Type B pancreatic cell (in vitro differentiated cells): ENCODE measurements around the gene SSR4. TPM values are rescaled to one million over a fixed set of nuclear protein-coding genes. Genes with fewer than 3 reads are reported as not detected.

ENCODE experiments used
- DNase-seq: peaks from one replicate; pipeline ENCODE4 v3.0.0; 2021; ENCODE audit warnings: mixed read lengths; ENCODE audit not compliant: unreplicated experiment; ENCODE audit errors: extremely low spot score
- H3K27ac Mint-ChIP-seq: 2 replicates; pipeline ENCODE4 v1.8.0; 2021; ENCODE audit warnings: mild to moderate bottlenecking, mixed read lengths
- H3K27me3 Mint-ChIP-seq: 2 replicates; pipeline ENCODE4 v1.8.0; 2021; ENCODE audit warnings: mixed read lengths
- H3K36me3 Mint-ChIP-seq: 2 replicates; pipeline ENCODE4 v1.8.0; 2021; ENCODE audit warnings: mixed read lengths
- H3K4me1 Mint-ChIP-seq: one replicate; pipeline ENCODE4 v1.8.0; 2021; ENCODE audit warnings: mixed read lengths; ENCODE audit not compliant: unreplicated experiment
- H3K4me3 Mint-ChIP-seq: 2 replicates; pipeline ENCODE4 v1.8.0; 2021; ENCODE audit warnings: mild to moderate bottlenecking, mixed read lengths
- H3K9me3 Mint-ChIP-seq: 2 replicates; pipeline ENCODE4 v1.8.0; 2021; ENCODE audit warnings: mixed read lengths
- total RNA-seq: library from RNA; stranded (reverse); gene quantifications from 2 replicates; pipeline ENCODE4 v1.2.1, GENCODE V29; 2021; ENCODE audit warnings: low replicate concordance
- TF ChIP-seq, protein P1 (sequence below): fragments of 200-600 bp; sonication (generic); conservative IDR thresholded peaks from 2 replicates; pipeline ENCODE4 v1.5.0; 2021; ENCODE audit warnings: antibody characterized with exemption, mild to moderate bottlenecking

The SSR4 gene
- total RNA-seq, 1 donor from 2014 or later, result 271 TPM

DNA sequence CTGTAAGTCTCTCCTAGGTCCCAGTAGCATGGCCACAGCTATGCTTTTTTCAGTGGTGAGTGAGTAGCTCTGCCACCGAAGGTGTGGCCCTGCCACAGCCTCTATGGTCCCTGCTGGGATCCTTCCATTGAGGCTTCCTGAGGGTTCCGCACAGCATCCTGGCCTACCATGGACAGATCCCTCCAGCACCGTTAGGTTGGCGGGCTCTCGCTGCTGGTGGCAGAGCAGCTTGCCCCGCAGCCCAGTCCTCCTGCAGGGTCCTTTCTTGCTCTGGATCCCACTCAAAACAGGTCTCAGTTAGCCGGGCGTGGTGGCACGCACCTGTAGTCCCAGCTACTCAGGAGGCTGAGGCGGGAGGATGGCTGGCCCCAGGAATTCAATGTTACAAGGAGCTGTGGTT is 38.3 kb downstream of the SSR4 start:
- peaks cover 37% of the 10 kb centered on the region for H3K27me3 Mint-ChIP-seq
- DNase-seq, result no peak
- no peaks in the 10 kb centered on the region for H3K4me1 Mint-ChIP-seq
- H3K36me3 Mint-ChIP-seq, result peaks cover under 1% of the 10 kb centered on the region
- no peak overlapping the region for H3K27ac Mint-ChIP-seq
- no peak overlapping the region for H3K4me3 Mint-ChIP-seq
- peaks cover 4% of the 10 kb centered on the region for H3K9me3 Mint-ChIP-seq
- TF ChIP-seq, protein P1, sequence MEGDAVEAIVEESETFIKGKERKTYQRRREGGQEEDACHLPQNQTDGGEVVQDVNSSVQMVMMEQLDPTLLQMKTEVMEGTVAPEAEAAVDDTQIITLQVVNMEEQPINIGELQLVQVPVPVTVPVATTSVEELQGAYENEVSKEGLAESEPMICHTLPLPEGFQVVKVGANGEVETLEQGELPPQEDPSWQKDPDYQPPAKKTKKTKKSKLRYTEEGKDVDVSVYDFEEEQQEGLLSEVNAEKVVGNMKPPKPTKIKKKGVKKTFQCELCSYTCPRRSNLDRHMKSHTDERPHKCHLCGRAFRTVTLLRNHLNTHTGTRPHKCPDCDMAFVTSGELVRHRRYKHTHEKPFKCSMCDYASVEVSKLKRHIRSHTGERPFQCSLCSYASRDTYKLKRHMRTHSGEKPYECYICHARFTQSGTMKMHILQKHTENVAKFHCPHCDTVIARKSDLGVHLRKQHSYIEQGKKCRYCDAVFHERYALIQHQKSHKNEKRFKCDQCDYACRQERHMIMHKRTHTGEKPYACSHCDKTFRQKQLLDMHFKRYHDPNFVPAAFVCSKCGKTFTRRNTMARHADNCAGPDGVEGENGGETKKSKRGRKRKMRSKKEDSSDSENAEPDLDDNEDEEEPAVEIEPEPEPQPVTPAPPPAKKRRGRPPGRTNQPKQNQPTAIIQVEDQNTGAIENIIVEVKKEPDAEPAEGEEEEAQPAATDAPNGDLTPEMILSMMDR, result no peak

DNA sequence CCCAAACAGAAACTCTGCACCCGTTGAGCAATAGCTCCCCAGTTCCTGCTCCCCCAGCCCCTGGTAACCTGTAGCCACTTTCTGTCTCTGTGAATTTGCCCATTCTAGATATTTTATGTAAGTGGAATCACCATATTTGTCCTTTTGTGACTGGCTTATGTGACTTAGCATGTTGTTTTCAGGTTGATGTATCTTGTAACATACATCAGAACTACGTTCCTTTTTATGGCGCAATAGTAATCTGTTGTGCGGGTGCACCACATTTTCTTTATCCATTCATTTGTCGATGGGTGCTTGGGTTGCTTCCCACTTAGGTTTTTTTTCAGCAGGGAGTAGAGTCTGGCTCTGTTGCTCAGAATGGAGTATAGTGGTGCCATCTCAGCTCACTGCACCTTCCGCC is 42.5 kb downstream of the SSR4 start:
- no peak overlapping the region for H3K27ac Mint-ChIP-seq
- no peaks in the 10 kb centered on the region for H3K4me1 Mint-ChIP-seq
- no peaks in the 10 kb centered on the region for H3K36me3 Mint-ChIP-seq
- no peak for DNase-seq
- H3K4me3 Mint-ChIP-seq, result no peak overlapping the region
- TF ChIP-seq, protein P1, result no peak
- H3K27me3 Mint-ChIP-seq, result peaks cover 24% of the 10 kb centered on the region
- peaks cover 4% of the 10 kb centered on the region for H3K9me3 Mint-ChIP-seq

DNA sequence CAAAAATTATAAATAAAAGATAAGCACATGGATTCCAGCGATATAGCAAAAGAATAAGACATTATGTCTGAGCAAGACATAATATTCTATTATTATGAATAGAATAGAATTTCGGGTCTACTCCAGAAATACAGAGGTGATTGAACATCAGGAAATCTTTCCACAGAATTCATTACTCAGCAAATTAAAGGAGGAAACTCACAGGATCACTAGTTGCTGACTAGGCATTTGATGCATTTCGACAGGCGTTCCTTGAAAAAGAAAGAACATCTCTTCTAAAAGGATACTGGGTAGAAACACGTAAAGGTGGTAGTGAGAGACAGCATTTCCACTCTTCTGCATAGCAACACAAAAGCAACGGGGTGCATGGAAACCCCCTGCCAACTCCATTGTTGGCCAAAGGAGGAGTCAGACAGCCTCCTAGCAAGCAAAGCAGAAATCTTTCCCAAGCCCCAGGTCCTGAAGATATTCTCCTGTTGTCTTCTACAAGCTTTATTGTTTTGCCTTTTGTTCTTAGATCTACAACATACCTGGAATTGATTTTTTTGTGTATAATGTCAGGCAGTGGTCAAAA is 50.1 kb downstream of the SSR4 start:
- Mint-ChIP-seq H3K27me3 (peaks cover 43% of the 10 kb centered on the region), H3K27ac (no peak overlapping the region), H3K4me1 (no peaks in the 10 kb centered on the region), H3K4me3 (no peak overlapping the region), H3K9me3 (no peaks in the 10 kb centered on the region), H3K36me3 (no peaks in the 10 kb centered on the region)
- DNase-seq, result no peak
- TF ChIP-seq, protein P1, result no peak

- Mint-ChIP-seq H3K27ac (no peak overlapping the region), H3K4me1 (no peaks in the 10 kb centered on the region), H3K27me3 (peaks cover 43% of the 10 kb centered on the region), H3K4me3 (no peak overlapping the region), H3K9me3 (no peaks in the 10 kb centered on the region), H3K36me3 (no peaks in the 10 kb centered on the region)
- TF ChIP-seq, protein P1, result no peak
- DNase-seq, result no peak
Observed at GRCh38 chrX:153845195-153845594, 50.7 kb downstream of the SSR4 start.

DNA sequence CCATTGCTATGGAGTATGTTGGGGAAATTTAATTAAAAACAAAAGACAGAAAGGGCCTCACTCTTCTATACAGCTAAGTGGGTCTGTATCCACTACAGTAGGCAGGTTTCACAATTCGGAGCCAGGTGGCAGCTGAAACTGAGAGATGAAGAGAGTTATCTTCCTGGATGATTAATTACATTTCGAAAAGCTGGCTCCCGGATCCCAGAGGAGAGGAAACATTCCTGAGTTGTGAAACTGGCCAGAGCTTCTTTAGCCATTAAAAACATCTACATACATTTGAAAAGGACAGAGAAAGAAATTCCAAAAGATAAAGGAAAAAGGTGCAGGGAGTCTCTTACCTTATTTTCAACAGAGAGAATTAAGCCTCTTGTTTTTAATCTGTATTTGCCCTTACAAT is 51.4 kb downstream of the SSR4 start:
- H3K4me3 Mint-ChIP-seq, result no peak overlapping the region
- TF ChIP-seq, protein P1, result no peak
- no peaks in the 10 kb centered on the region for H3K36me3 Mint-ChIP-seq
- H3K4me1 Mint-ChIP-seq, result no peaks in the 10 kb centered on the region
- peaks cover 43% of the 10 kb centered on the region for H3K27me3 Mint-ChIP-seq
- DNase-seq, result no peak
- no peak overlapping the region for H3K27ac Mint-ChIP-seq
- H3K9me3 Mint-ChIP-seq, result no peaks in the 10 kb centered on the region

Other genes starting within 250 kb of the SSR4 start
- 19.0 and 19.9 TPM in 2 replicates for gene CCNQ, start 195.5 kb upstream of the SSR4 start, total RNA-seq
- gene DUSP9, start 147.5 kb upstream of the SSR4 start, total RNA-seq, result 5.8 and 9.5 TPM in 2 replicates
- 2.2 and 3.7 TPM in 2 replicates for gene PNCK, start 120.9 kb upstream of the SSR4 start, total RNA-seq
- 19.9 and 56.8 TPM in 2 replicates for gene SLC6A8, start 106.7 kb upstream of the SSR4 start, total RNA-seq
- 160 and 223 TPM in 2 replicates for gene BCAP31, start 70.3 kb upstream of the SSR4 start, total RNA-seq
- 6.2 and 8.0 TPM in 2 replicates for gene ABCD1, start 69.8 kb upstream of the SSR4 start, total RNA-seq
- gene PLXNB3, start 30.4 kb upstream of the SSR4 start, total RNA-seq, result 1.2 and 1.4 TPM in 2 replicates
- not detected in 2 replicates for gene SRPK3, start 13.6 kb upstream of the SSR4 start, total RNA-seq
- gene IDH3G, start 293 bp upstream of the SSR4 start, total RNA-seq, result 42.9 and 50.0 TPM in 2 replicates
- 2.7 and 23.9 TPM in 2 replicates for gene PDZD4, start 35.9 kb downstream of the SSR4 start, total RNA-seq
- gene L1CAM, start 91.5 kb downstream of the SSR4 start, total RNA-seq, result 2.9 and 12.6 TPM in 2 replicates
- not detected in 2 replicates for gene AVPR2, start 110.0 kb downstream of the SSR4 start, total RNA-seq
- gene ARHGAP4, start 131.6 kb downstream of the SSR4 start, total RNA-seq, result 7.7 and 8.8 TPM in 2 replicates
- 73.8 and 82.7 TPM in 2 replicates for gene NAA10, start 140.4 kb downstream of the SSR4 start, total RNA-seq
- gene RENBP, start 150.0 kb downstream of the SSR4 start, total RNA-seq, result 4.9 and 6.7 TPM in 2 replicates
- gene HCFC1, start 177.2 kb downstream of the SSR4 start, total RNA-seq, result 81.2 and 98.0 TPM in 2 replicates
- gene TMEM187, start 178.1 kb downstream of the SSR4 start, total RNA-seq, result 14.4 and 15.2 TPM in 2 replicates
- gene IRAK1, start 225.2 kb downstream of the SSR4 start, total RNA-seq, result 83.8 and 86.1 TPM in 2 replicates